GM23338 (cell line): ENCODE measurements around the gene SGK1. TPM values are rescaled to one million over a fixed set of nuclear protein-coding genes. Genes with fewer than 3 reads are reported as not detected.

Source experiments
- ATAC-seq: fragments of 200-7000 bp; cut with Tn5 transposase; 3 replicates; pipeline ENCODE4 v1.9.1; 2020
- DNase-seq: peaks from one replicate; pipeline ENCODE4 v3.0.0-alpha.2; 2015; ENCODE audit warnings: low spot score
- H2AFZ ChIP-seq: fragments of 200-600 bp; sonication (generic); 2 replicates; pipeline ENCODE4 v1.8.0; 2016; ENCODE audit warnings: antibody characterized with exemption, mild to moderate bottlenecking, moderate library complexity
- H3F3A ChIP-seq: fragments of 200-600 bp; sonication (generic); replicated peaks from 2 replicates; pipeline ENCODE4 v1.8.0; 2017; ENCODE audit warnings: antibody characterized with exemption, mixed run types, low read depth
- H3K27ac ChIP-seq: fragments of 200-600 bp; sonication (generic); 2 replicates; pipeline ENCODE4 v1.6.1; 2016; ENCODE audit warnings: low read depth
- H3K27me3 ChIP-seq: fragments of 200-600 bp; sonication (generic); 2 replicates; pipeline ENCODE4 v1.8.0; 2016; ENCODE audit warnings: mild to moderate bottlenecking, mixed run types, moderate library complexity; ENCODE audit not compliant: insufficient read depth
- H3K36me3 ChIP-seq: fragments of 200-600 bp; sonication (generic); 2 replicates; pipeline ENCODE4 v1.8.0; 2016; ENCODE audit warnings: mild to moderate bottlenecking; ENCODE audit not compliant: insufficient read depth
- H3K4me1 ChIP-seq: fragments of 200-600 bp; sonication (generic); 2 replicates; pipeline ENCODE4 v1.8.0; 2016; ENCODE audit warnings: mild to moderate bottlenecking, moderate library complexity; ENCODE audit not compliant: insufficient read depth
- H3K4me2 ChIP-seq: fragments of 200-600 bp; sonication (generic); 2 replicates; pipeline ENCODE4 v1.7.1; 2017; ENCODE audit warnings: mixed run types
- H3K4me3 ChIP-seq: fragments of 200-600 bp; sonication (generic); 2 replicates; pipeline ENCODE4 v1.6.1; 2016; ENCODE audit warnings: mixed run types
- H3K79me2 ChIP-seq: fragments of 200-600 bp; sonication (generic); replicated peaks from 2 replicates; pipeline ENCODE4 v1.8.0; 2017; ENCODE audit warnings: mild to moderate bottlenecking; ENCODE audit not compliant: insufficient read depth
- H3K9me2 ChIP-seq: fragments of 200-600 bp; sonication (generic); 2 replicates; pipeline ENCODE4 v1.8.0; 2017; ENCODE audit not compliant: insufficient read depth
- H4K20me1 ChIP-seq: fragments of 200-600 bp; sonication (generic); replicated peaks from 2 replicates; pipeline ENCODE4 v1.8.0; 2017; ENCODE audit warnings: mild to moderate bottlenecking; ENCODE audit not compliant: insufficient read depth
- H3K27ac Mint-ChIP-seq: 2 replicates; pipeline ENCODE4 v1.8.0; 2020; ENCODE audit warnings: inconsistent platforms, mild to moderate bottlenecking, moderate library complexity, mixed read lengths
- H3K27me3 Mint-ChIP-seq: 3 replicates; pipeline ENCODE4 v1.8.0; 2022; ENCODE audit warnings: low read depth, mild to moderate bottlenecking, moderate library complexity, mixed read lengths, inconsistent platforms; ENCODE audit not compliant: insufficient read depth, poor library complexity
- H3K36me3 Mint-ChIP-seq: 3 replicates; pipeline ENCODE4 v1.8.0; 2021; ENCODE audit warnings: low read depth, mild to moderate bottlenecking, inconsistent platforms, moderate library complexity, mixed read lengths
- H3K4me1 Mint-ChIP-seq: 3 replicates; pipeline ENCODE4 v1.8.0; 2020; ENCODE audit warnings: mild to moderate bottlenecking, inconsistent platforms, mixed read lengths
- H3K4me3 Mint-ChIP-seq: 3 replicates; pipeline ENCODE4 v1.8.0; 2021; ENCODE audit warnings: moderate library complexity, mild to moderate bottlenecking, inconsistent platforms, mixed read lengths
- H3K9me3 Mint-ChIP-seq: 3 replicates; pipeline ENCODE4 v1.8.0; 2020; ENCODE audit warnings: moderate library complexity, mild to moderate bottlenecking, inconsistent platforms, mixed read lengths
- CREB1 ChIP-seq: fragments of 250-450 bp; sonication (Bioruptor Pico); IDR thresholded peaks from 2 replicates; pipeline ENCODE4 v1.5.0; 2020; ENCODE audit warnings: low read depth, mild to moderate bottlenecking, moderate library complexity
- EZH2 ChIP-seq: fragments of 200-600 bp; sonication (generic); IDR thresholded peaks from one replicate; pipeline ENCODE4 v1.8.0; 2017; ENCODE audit warnings: antibody characterized with exemption, mild to moderate bottlenecking, low read depth; ENCODE audit not compliant: unreplicated experiment
- EZH2phosphoT487 ChIP-seq: fragments of 200-600 bp; sonication (generic); IDR thresholded peaks from one replicate; pipeline ENCODE4 v1.8.1; 2018; ENCODE audit warnings: antibody characterized with exemption; ENCODE audit not compliant: unreplicated experiment
- JUNB ChIP-seq: IDR thresholded peaks from one replicate; pipeline ENCODE4 v1.6.1; 2016; ENCODE audit warnings: antibody characterized with exemption; ENCODE audit not compliant: unreplicated experiment
- NANOG ChIP-seq: IDR thresholded peaks from 2 replicates; pipeline ENCODE4 v1.6.1; 2016; ENCODE audit warnings: antibody characterized with exemption, borderline replicate concordance
- POLR2AphosphoS5 ChIP-seq: IDR thresholded peaks from 2 replicates; pipeline ENCODE4 v1.6.1; 2016; ENCODE audit warnings: antibody characterized with exemption, low read depth
- STAT1 ChIP-seq: IDR thresholded peaks from one replicate; pipeline ENCODE4 v1.6.1; 2016; ENCODE audit warnings: antibody characterized with exemption; ENCODE audit not compliant: unreplicated experiment
- ZNF114 ChIP-seq: fragments of 250-450 bp; sonication (Bioruptor Pico); IDR thresholded peaks from 2 replicates; pipeline ENCODE4 v1.5.0; 2020; ENCODE audit warnings: mild to moderate bottlenecking, moderate library complexity
- ZNF331 ChIP-seq: fragments of 250-450 bp; sonication (Bioruptor Pico); IDR thresholded peaks from 2 replicates; pipeline ENCODE4 v1.5.0; 2020; ENCODE audit warnings: low read depth, mild to moderate bottlenecking, moderate library complexity
- polyA plus RNA-seq: library from polyadenylated mRNA; unstranded; fragments of >200 nt; fragmentation: Nextera tagmentation; extraction: Ambion mirVana; gene quantifications from 2 replicates; pipeline ENCODE4 v1.2.1, GENCODE V29; 2016
- total RNA-seq: library from RNA; depleted of rRNA; stranded (reverse); fragments of >200 nt; shearing (Covaris generic); gene quantifications from 2 replicates; pipeline ENCODE4 v1.2.3, GENCODE V29; 2014
- TF ChIP-seq, protein P1 (sequence below): IDR thresholded peaks from one replicate; pipeline ENCODE4 v1.6.1; 2018; ENCODE audit warnings: antibody characterized with exemption; ENCODE audit not compliant: unreplicated experiment
- TF ChIP-seq, protein P2 (sequence below), 2 experiments: fragments of 200-600 bp in 1 of 2; sonication (generic) in 1 of 2; conservative IDR thresholded peaks; 2 replicates each; pipeline versions ENCODE4 v1.5.1 to v1.6.1; 2016 to 2017; ENCODE audit warnings: antibody characterized with exemption in 2 of 2, low read depth in 2 of 2, mild to moderate bottlenecking in 2 of 2, moderate library complexity in 1 of 2
- TF ChIP-seq, protein P3 (sequence below): fragments of 250-450 bp; sonication (Bioruptor Pico); IDR thresholded peaks from 2 replicates; pipeline ENCODE4 v1.5.0; 2020; ENCODE audit warnings: mild to moderate bottlenecking, moderate library complexity
- TF ChIP-seq, protein P4 (sequence below): IDR thresholded peaks from 2 replicates; pipeline ENCODE4 v1.6.1; 2016; ENCODE audit warnings: antibody characterized with exemption

Gene SGK1
- total and polyA plus RNA-seq, 2 experiments from 2014 or later: 16.3 to 37.2 TPM

DNA sequence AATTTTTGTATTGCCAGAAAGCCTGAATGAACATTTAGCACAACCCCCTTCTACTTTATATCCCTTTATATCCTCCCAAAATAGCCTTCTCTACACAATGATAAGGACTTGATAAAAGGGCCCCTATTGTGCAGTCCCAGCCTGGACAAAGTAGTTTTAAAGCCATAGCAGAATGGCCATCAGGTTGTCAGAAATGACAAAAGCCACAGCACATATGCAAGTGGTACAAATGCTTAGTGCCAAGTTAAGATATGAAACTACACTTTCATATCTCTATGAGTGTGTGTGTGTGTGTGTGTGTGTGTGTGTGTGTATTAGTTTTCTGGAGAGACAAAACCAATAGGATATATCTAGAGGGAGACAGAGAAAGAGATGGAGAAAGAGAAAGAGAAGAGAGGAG lies 132.6 kb downstream of the SGK1 start:
- H3K4me1 Mint-ChIP-seq: peaks cover 23% of the 10 kb centered on the region
- no peak overlapping the region for H3K4me3 Mint-ChIP-seq
- Histone ChIP-seq H3F3A (no peaks in the 10 kb centered on the region), H3K4me3 (no peak overlapping the region), H3K9me2 (peaks cover 8% of the 10 kb centered on the region; the same call in 1 of the 2 replicates), H4K20me1 (no peaks in the 10 kb centered on the region), H2AFZ (no peak overlapping the region), H3K27ac (no peak overlapping the region), H3K4me1 (peaks cover 29% of the 10 kb centered on the region), H3K36me3 (no peaks in the 10 kb centered on the region), H3K27me3 (no peaks in the 10 kb centered on the region), H3K4me2 (no peak overlapping the region), H3K79me2 (no peaks in the 10 kb centered on the region)
- H3K36me3 Mint-ChIP-seq: no peaks in the 10 kb centered on the region
- peaks cover 5% of the 10 kb centered on the region for H3K27me3 Mint-ChIP-seq
- ATAC-seq: no peak
- DNase-seq: no peak
- no peak overlapping the region for H3K27ac Mint-ChIP-seq
- TF ChIP-seq, protein P1, sequence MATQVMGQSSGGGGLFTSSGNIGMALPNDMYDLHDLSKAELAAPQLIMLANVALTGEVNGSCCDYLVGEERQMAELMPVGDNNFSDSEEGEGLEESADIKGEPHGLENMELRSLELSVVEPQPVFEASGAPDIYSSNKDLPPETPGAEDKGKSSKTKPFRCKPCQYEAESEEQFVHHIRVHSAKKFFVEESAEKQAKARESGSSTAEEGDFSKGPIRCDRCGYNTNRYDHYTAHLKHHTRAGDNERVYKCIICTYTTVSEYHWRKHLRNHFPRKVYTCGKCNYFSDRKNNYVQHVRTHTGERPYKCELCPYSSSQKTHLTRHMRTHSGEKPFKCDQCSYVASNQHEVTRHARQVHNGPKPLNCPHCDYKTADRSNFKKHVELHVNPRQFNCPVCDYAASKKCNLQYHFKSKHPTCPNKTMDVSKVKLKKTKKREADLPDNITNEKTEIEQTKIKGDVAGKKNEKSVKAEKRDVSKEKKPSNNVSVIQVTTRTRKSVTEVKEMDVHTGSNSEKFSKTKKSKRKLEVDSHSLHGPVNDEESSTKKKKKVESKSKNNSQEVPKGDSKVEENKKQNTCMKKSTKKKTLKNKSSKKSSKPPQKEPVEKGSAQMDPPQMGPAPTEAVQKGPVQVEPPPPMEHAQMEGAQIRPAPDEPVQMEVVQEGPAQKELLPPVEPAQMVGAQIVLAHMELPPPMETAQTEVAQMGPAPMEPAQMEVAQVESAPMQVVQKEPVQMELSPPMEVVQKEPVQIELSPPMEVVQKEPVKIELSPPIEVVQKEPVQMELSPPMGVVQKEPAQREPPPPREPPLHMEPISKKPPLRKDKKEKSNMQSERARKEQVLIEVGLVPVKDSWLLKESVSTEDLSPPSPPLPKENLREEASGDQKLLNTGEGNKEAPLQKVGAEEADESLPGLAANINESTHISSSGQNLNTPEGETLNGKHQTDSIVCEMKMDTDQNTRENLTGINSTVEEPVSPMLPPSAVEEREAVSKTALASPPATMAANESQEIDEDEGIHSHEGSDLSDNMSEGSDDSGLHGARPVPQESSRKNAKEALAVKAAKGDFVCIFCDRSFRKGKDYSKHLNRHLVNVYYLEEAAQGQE: no peak
- TF ChIP-seq, protein P2, sequence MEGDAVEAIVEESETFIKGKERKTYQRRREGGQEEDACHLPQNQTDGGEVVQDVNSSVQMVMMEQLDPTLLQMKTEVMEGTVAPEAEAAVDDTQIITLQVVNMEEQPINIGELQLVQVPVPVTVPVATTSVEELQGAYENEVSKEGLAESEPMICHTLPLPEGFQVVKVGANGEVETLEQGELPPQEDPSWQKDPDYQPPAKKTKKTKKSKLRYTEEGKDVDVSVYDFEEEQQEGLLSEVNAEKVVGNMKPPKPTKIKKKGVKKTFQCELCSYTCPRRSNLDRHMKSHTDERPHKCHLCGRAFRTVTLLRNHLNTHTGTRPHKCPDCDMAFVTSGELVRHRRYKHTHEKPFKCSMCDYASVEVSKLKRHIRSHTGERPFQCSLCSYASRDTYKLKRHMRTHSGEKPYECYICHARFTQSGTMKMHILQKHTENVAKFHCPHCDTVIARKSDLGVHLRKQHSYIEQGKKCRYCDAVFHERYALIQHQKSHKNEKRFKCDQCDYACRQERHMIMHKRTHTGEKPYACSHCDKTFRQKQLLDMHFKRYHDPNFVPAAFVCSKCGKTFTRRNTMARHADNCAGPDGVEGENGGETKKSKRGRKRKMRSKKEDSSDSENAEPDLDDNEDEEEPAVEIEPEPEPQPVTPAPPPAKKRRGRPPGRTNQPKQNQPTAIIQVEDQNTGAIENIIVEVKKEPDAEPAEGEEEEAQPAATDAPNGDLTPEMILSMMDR (conservative IDR thresholded peaks at IDR 0.05; ENCODE audit: low read depth in 2 of 2): no peak
- TF ChIP-seq ZNF331 (CRISPR knock-in tag) (no peak), POLR2AphosphoS5 (no peak), ZNF114 (CRISPR knock-in tag) (no peak), STAT1 (no peak), NANOG (no peak), CREB1 (CRISPR knock-in tag) (no peak), EZH2 (no peak), JUNB (no peak), EZH2phosphoT487 (no peak)
- TF ChIP-seq, protein P3, sequence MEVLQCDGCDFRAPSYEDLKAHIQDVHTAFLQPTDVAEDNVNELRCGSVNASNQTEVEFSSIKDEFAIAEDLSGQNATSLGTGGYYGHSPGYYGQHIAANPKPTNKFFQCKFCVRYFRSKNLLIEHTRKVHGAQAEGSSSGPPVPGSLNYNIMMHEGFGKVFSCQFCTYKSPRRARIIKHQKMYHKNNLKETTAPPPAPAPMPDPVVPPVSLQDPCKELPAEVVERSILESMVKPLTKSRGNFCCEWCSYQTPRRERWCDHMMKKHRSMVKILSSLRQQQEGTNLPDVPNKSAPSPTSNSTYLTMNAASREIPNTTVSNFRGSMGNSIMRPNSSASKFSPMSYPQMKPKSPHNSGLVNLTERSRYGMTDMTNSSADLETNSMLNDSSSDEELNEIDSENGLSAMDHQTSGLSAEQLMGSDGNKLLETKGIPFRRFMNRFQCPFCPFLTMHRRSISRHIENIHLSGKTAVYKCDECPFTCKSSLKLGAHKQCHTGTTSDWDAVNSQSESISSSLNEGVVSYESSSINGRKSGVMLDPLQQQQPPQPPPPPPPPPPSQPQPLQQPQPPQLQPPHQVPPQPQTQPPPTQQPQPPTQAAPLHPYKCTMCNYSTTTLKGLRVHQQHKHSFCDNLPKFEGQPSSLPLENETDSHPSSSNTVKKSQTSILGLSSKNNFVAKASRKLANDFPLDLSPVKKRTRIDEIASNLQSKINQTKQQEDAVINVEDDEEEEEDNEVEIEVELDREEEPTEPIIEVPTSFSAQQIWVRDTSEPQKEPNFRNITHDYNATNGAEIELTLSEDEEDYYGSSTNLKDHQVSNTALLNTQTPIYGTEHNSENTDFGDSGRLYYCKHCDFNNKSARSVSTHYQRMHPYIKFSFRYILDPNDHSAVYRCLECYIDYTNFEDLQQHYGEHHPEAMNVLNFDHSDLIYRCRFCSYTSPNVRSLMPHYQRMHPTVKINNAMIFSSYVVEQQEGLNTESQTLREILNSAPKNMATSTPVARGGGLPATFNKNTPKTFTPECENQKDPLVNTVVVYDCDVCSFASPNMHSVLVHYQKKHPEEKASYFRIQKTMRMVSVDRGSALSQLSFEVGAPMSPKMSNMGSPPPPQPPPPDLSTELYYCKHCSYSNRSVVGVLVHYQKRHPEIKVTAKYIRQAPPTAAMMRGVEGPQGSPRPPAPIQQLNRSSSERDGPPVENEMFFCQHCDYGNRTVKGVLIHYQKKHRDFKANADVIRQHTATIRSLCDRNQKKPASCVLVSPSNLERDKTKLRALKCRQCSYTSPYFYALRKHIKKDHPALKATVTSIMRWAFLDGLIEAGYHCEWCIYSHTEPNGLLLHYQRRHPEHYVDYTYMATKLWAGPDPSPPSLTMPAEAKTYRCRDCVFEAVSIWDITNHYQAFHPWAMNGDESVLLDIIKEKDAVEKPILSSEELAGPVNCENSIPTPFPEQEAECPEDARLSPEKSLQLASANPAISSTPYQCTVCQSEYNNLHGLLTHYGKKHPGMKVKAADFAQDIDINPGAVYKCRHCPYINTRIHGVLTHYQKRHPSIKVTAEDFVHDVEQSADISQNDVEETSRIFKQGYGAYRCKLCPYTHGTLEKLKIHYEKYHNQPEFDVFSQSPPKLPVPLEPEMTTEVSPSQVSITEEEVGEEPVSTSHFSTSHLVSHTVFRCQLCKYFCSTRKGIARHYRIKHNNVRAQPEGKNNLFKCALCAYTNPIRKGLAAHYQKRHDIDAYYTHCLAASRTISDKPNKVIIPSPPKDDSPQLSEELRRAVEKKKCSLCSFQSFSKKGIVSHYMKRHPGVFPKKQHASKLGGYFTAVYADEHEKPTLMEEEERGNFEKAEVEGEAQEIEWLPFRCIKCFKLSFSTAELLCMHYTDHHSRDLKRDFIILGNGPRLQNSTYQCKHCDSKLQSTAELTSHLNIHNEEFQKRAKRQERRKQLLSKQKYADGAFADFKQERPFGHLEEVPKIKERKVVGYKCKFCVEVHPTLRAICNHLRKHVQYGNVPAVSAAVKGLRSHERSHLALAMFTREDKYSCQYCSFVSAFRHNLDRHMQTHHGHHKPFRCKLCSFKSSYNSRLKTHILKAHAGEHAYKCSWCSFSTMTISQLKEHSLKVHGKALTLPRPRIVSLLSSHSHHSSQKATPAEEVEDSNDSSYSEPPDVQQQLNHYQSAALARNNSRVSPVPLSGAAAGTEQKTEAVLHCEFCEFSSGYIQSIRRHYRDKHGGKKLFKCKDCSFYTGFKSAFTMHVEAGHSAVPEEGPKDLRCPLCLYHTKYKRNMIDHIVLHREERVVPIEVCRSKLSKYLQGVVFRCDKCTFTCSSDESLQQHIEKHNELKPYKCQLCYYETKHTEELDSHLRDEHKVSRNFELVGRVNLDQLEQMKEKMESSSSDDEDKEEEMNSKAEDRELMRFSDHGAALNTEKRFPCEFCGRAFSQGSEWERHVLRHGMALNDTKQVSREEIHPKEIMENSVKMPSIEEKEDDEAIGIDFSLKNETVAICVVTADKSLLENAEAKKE (CRISPR knock-in tag): no peak
- TF ChIP-seq, protein P4, sequence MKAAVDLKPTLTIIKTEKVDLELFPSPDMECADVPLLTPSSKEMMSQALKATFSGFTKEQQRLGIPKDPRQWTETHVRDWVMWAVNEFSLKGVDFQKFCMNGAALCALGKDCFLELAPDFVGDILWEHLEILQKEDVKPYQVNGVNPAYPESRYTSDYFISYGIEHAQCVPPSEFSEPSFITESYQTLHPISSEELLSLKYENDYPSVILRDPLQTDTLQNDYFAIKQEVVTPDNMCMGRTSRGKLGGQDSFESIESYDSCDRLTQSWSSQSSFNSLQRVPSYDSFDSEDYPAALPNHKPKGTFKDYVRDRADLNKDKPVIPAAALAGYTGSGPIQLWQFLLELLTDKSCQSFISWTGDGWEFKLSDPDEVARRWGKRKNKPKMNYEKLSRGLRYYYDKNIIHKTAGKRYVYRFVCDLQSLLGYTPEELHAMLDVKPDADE: no peak
- H3K9me3 Mint-ChIP-seq: no peaks in the 10 kb centered on the region; the same call in 2 of the 3 replicates
